HCT116 (cell line): ENCODE measurements around the gene IL36G. TPM values are rescaled to one million over a fixed set of nuclear protein-coding genes. Genes with fewer than 3 reads are reported as not detected.

ENCODE experiments used
- ATAC-seq: fragments of 200-7000 bp; cut with Tn5 transposase; 2 replicates; pipeline ENCODE4 v1.9.1; 2020; ENCODE audit warnings: mild to moderate bottlenecking, moderate library complexity
- BruUV-seq: library from RNA; stranded (reverse); fragments of 400-500 nt; replicated peaks from 2 replicates; lab custom pipeline; 2021; lab: Mats Ljungman, UMichigan
- CTCF ChIA-PET: fragments of 300-600 bp; sonication (Branson Sonifier 250); formaldehyde crosslinking; loops from one replicate; lab custom pipeline; 2021; ENCODE audit warnings: antibody characterized with exemption; lab: Charles Lee
- POLR2A ChIA-PET: fragments of 300-600, 350-600 bp; sonication (Branson Sonifier 250); formaldehyde crosslinking; loops from one replicate; lab custom pipeline; 2021; ENCODE audit warnings: antibody characterized with exemption; lab: Charles Lee
- RAD21 ChIA-PET, 2 experiments: fragments of 300-600 bp; sonication (Branson Sonifier 250); formaldehyde crosslinking; loops; one replicate each; lab custom pipeline; 2023; ENCODE audit warnings: low total read pairs in 2 of 2; ENCODE audit not compliant: uncharacterized antibody in 2 of 2, unreplicated experiment in 2 of 2, low non-redundant PET in 1 of 2; lab: Charles Lee
- DNase-seq: peaks from one replicate; pipeline ENCODE4 v3.0.0-alpha.2; 2010; ENCODE audit warnings: low read depth, low spot score
- H2AFZ ChIP-seq: fragments of 200-600 bp; shearing (Covaris generic), sonication (generic); 2 replicates; pipeline ENCODE4 v1.6.1; 2017; ENCODE audit warnings: low read depth, mixed run types, mixed read lengths, antibody characterized with exemption, low read length; ENCODE audit not compliant: poor library complexity, severe bottlenecking
- H3K27ac ChIP-seq: 2 replicates; pipeline ENCODE4 v1.5.1; 2012; ENCODE audit warnings: low read depth, low read length
- H3K27me3 ChIP-seq: fragments of 200-600 bp; sonication (generic); 2 replicates; pipeline ENCODE4 v1.6.1; 2016; ENCODE audit warnings: mixed run types, low read length, mixed read lengths; ENCODE audit not compliant: insufficient read depth
- H3K36me3 ChIP-seq, 2 experiments: fragments of 200-500 bp in 1 of 2; fragments of 200-600 bp in 1 of 2; sonication (Bioruptor generic) in 1 of 2; sonication (generic) in 1 of 2; 2 replicates each; pipeline versions ENCODE4 v1.5.1 to v1.6.1; 2014 to 2016; ENCODE audit warnings: low read length in 2 of 2, inconsistent platforms in 1 of 2, mixed read lengths in 1 of 2, mixed run types in 1 of 2; ENCODE audit not compliant: insufficient read depth in 2 of 2, control insufficient read depth in 1 of 2
- H3K4me1 ChIP-seq, 2 experiments: fragments of 200-600 bp in 1 of 2; sonication (generic) in 1 of 2; 2 replicates each; pipeline versions ENCODE4 v1.5.1 to v1.6.1; 2012 to 2017; ENCODE audit warnings: low read length in 2 of 2, inconsistent platforms in 1 of 2, mild to moderate bottlenecking in 1 of 2, mixed read lengths in 1 of 2, mixed run types in 1 of 2, moderate library complexity in 1 of 2; ENCODE audit not compliant: insufficient read depth in 2 of 2, control insufficient read depth in 1 of 2
- H3K4me2 ChIP-seq: fragments of 200-600 bp; sonication (generic); 2 replicates; pipeline ENCODE4 v1.6.1; 2017; ENCODE audit warnings: mixed run types, low read length, mixed read lengths
- H3K4me3 ChIP-seq, 2 experiments: fragments of 200-600 bp in 1 of 2; sonication (generic) in 1 of 2; replicated peaks in 1 of 2; 2 replicates each; pipeline ENCODE4 v1.5.1; 2011 to 2016; ENCODE audit warnings: low read length in 2 of 2, control low read depth in 1 of 2, low read depth in 1 of 2, mild to moderate bottlenecking in 1 of 2, mixed read lengths in 1 of 2, mixed run types in 1 of 2
- H3K79me2 ChIP-seq: fragments of 200-600 bp; sonication (generic); 2 replicates; pipeline ENCODE4 v1.6.1; 2017; ENCODE audit warnings: mild to moderate bottlenecking, mixed run types, low read length, moderate library complexity, mixed read lengths; ENCODE audit not compliant: insufficient read depth
- H3K9ac ChIP-seq: fragments of 200-600 bp; sonication (generic); 2 replicates; pipeline ENCODE4 v1.6.1; 2016; ENCODE audit warnings: low read length, mixed read lengths
- H3K9me2 ChIP-seq: fragments of 200-600 bp; sonication (generic), shearing (Covaris generic); 2 replicates; pipeline ENCODE4 v1.6.1; 2017; ENCODE audit warnings: mixed run types, mild to moderate bottlenecking, moderate library complexity; ENCODE audit not compliant: insufficient read depth
- H3K9me3 ChIP-seq, 2 experiments: fragments of 200-500 bp in 1 of 2; fragments of 200-600 bp in 1 of 2; sonication (Bioruptor generic) in 1 of 2; sonication (generic) in 1 of 2; 2 replicates each; pipeline ENCODE4 v1.6.1; 2014 to 2017; ENCODE audit warnings: low read length in 2 of 2, mixed read lengths in 2 of 2, inconsistent platforms in 1 of 2, low read depth in 1 of 2, mild to moderate bottlenecking in 1 of 2, mixed run types in 1 of 2, moderate library complexity in 1 of 2; ENCODE audit not compliant: control insufficient read depth in 1 of 2, insufficient read depth in 1 of 2
- H4K20me1 ChIP-seq: fragments of 200-600 bp; sonication (generic), shearing (Covaris generic); 2 replicates; pipeline ENCODE4 v1.6.1; 2017; ENCODE audit warnings: mixed run types, mild to moderate bottlenecking, moderate library complexity; ENCODE audit not compliant: insufficient read depth
- ATF3 ChIP-seq: IDR thresholded peaks from 2 replicates; pipeline ENCODE4 v1.6.1; 2012
- CBX3 ChIP-seq: IDR thresholded peaks from 2 replicates; pipeline ENCODE4 v1.6.1; 2012; ENCODE audit warnings: low read depth
- CEBPB ChIP-seq: IDR thresholded peaks from 2 replicates; pipeline ENCODE4 v1.6.1; 2012; ENCODE audit warnings: low read depth
- CTCF ChIP-seq, 3 experiments: fragments of 200-600 bp in 1 of 3; sonication (generic) in 1 of 3; IDR thresholded peaks in 2 of 3; conservative IDR thresholded peaks in 1 of 3; 2 replicates each; pipeline ENCODE4 v1.5.1; 2012 to 2017; ENCODE audit warnings: low read depth in 2 of 3, low read length in 2 of 3, antibody characterized with exemption in 1 of 3, borderline replicate concordance in 1 of 3, control low read depth in 1 of 3, mild to moderate bottlenecking in 1 of 3, mixed read lengths in 1 of 3, mixed run types in 1 of 3, moderate library complexity in 1 of 3; ENCODE audit not compliant: insufficient read depth in 1 of 3
- EGR1 ChIP-seq: IDR thresholded peaks from 2 replicates; pipeline ENCODE4 v1.6.1; 2012; ENCODE audit warnings: low read depth
- EZH2 ChIP-seq: fragments of 200-600 bp; sonication (generic); IDR thresholded peaks from 2 replicates; pipeline ENCODE4 v1.6.1; 2017; ENCODE audit warnings: antibody characterized with exemption, mixed run types
- EZH2phosphoT487 ChIP-seq: fragments of 200-600 bp; IDR thresholded peaks from 2 replicates; pipeline ENCODE4 v1.6.1; 2018; ENCODE audit warnings: antibody characterized with exemption, borderline replicate concordance
- JUND ChIP-seq: IDR thresholded peaks from 2 replicates; pipeline ENCODE4 v1.6.1; 2012
- MAX ChIP-seq: IDR thresholded peaks from 2 replicates; pipeline ENCODE4 v1.6.1; 2012
- REST ChIP-seq: IDR thresholded peaks from 2 replicates; pipeline ENCODE4 v1.6.1; 2012; ENCODE audit warnings: low read depth
- SIN3A ChIP-seq: IDR thresholded peaks from 2 replicates; pipeline ENCODE4 v1.6.1; 2012; ENCODE audit warnings: low read depth
- SP1 ChIP-seq: IDR thresholded peaks from 2 replicates; pipeline ENCODE4 v1.6.1; 2012; ENCODE audit warnings: low read depth
- SRF ChIP-seq: IDR thresholded peaks from 2 replicates; pipeline ENCODE4 v1.6.1; 2012; ENCODE audit warnings: low read depth
- YY1 ChIP-seq: IDR thresholded peaks from 2 replicates; pipeline ENCODE4 v1.6.1; 2011; ENCODE audit warnings: low read length, low read depth, moderate library complexity, mild to moderate bottlenecking; ENCODE audit not compliant: insufficient replicate concordance; ENCODE audit errors: extremely low read depth
- ZFX ChIP-seq: fragments of 450-650 bp; IDR thresholded peaks from 2 replicates; pipeline ENCODE4 v1.6.1; 2017
- intact Hi-C: fragments of 100-400 bp; cut with micrococcal nuclease; formaldehyde crosslinking; loops from 2 replicates; pipeline ENCODE4 v1.10.0; 2022
- total RNA-seq: library from RNA; stranded (reverse); gene quantifications from one replicate; pipeline ENCODE4 v1.2.1, GENCODE V29; 2021; ENCODE audit not compliant: unreplicated experiment

The IL36G gene
- total RNA-seq, 1 experiment from 2014 or later, result not detected

GRCh38 chr2:112947374-112947773, 30.4 kb upstream of the IL36G start:
- Histone ChIP-seq H3K4me1 (0 out of 4 replicates have a peak, but pooled peaks cover 0 to 2% of the 10 kb centered on the region in 2 experiments), H3K79me2 (no peaks in the 10 kb centered on the region), H3K9me3 (peaks cover 6 to 10% of the 10 kb centered on the region in 2 experiments; a peak in 3 of 4 replicates), H3K36me3 (no peaks in the 10 kb centered on the region), H4K20me1 (no peaks in the 10 kb centered on the region), H3K4me3 (no peak overlapping the region), H3K27ac (no peak overlapping the region), H3K9ac (no peak overlapping the region), H3K4me2 (no peak overlapping the region), H3K9me2 (no peaks in the 10 kb centered on the region), H2AFZ (no peak overlapping the region), H3K27me3 (no peaks in the 10 kb centered on the region)
- ChIA-PET RAD21 (no interaction called here), POLR2A (no interaction called here), CTCF (interaction anchor here (2.3 kb wide), 1 partner anchor 12 kb away, joined by 12 read pairs; no protein-coding TSS in a partner anchor)
- TF ChIP-seq REST (no peak), SIN3A (no peak), CEBPB (no peak), ATF3 (no peak)
- no TSS peak for BruUV-seq
- DNase-seq, result no peak
- intact Hi-C loops, result no loop called here
- no peak for ATAC-seq

- Histone ChIP-seq H2AFZ (no peak overlapping the region), H3K27ac (no peak overlapping the region), H3K9me3 (peaks cover 5 to 8% of the 10 kb centered on the region in 2 experiments; a peak in 3 of 4 replicates), H3K9ac (no peak overlapping the region), H3K4me3 (no peak overlapping the region), H3K79me2 (no peaks in the 10 kb centered on the region), H3K36me3 (no peaks in the 10 kb centered on the region), H3K4me2 (no peak overlapping the region), H4K20me1 (no peaks in the 10 kb centered on the region), H3K4me1 (no peaks in the 10 kb centered on the region), H3K27me3 (no peaks in the 10 kb centered on the region), H3K9me2 (no peaks in the 10 kb centered on the region)
- ChIA-PET CTCF (no interaction called here), POLR2A (no interaction called here), RAD21 (no interaction called here)
- no TSS peak for BruUV-seq
- DNase-seq (no peak), ATAC-seq (no peak)
- TF ChIP-seq CBX3 (no peak), MAX (no peak), ATF3 (no peak), EZH2 (no peak), SP1 (no peak), SIN3A (no peak), SRF (no peak), EZH2phosphoT487 (no peak), CTCF (IDR thresholded peaks at IDR 0.05 in 2 of 3, conservative IDR thresholded peaks at IDR 0.05 in 1 of 3; ENCODE audit: borderline replicate concordance in 1 of 3, insufficient read depth in 1 of 3, low read depth in 2 of 3, low read length in 2 of 3) (no peak), JUND (no peak), EGR1 (no peak), YY1 (no peak), ZFX (no peak)
- intact Hi-C loops, result no loop called here
Measured at GRCh38 chr2:112949456-112949855, 28.4 kb upstream of the IL36G start.
